HepG2 (cell line): Measurements from ENCODE around the gene SMIM38. TPM values are rescaled to one million over a fixed set of nuclear protein-coding genes. Genes with fewer than 3 reads are reported as not detected.

ENCODE experiments used
- E2F2 ChIP-seq: sonication (generic); formaldehyde crosslinking; IDR thresholded peaks from 2 replicates; pipeline ENCODE4 v1.4.0; 2020; ENCODE audit warnings: missing genetic modification reagents, borderline replicate concordance
- IKZF1 ChIP-seq: fragments of 450-650 bp; IDR thresholded peaks from 2 replicates; pipeline ENCODE4 v1.7.1; 2016
- ISX ChIP-seq: sonication (generic); formaldehyde crosslinking; conservative IDR thresholded peaks from 2 replicates; pipeline ENCODE4 v1.5.0; 2020; ENCODE audit warnings: missing genetic modification reagents
- JUN ChIP-seq: sonication (generic); formaldehyde crosslinking; IDR thresholded peaks from 2 replicates; pipeline ENCODE4 v1.4.0; 2020; ENCODE audit warnings: mild to moderate bottlenecking, missing genetic modification reagents
- NCOA2 ChIP-seq: sonication (generic); formaldehyde crosslinking; IDR thresholded peaks from 2 replicates; pipeline ENCODE4 v1.8.0; 2022; ENCODE audit warnings: inconsistent platforms
- NR2F1 ChIP-seq, 2 experiments: fragments of 450-650 bp in 1 of 2; formaldehyde crosslinking in 1 of 2; IDR thresholded peaks; 2 replicates each; pipeline versions ENCODE4 v1.5.0 to v1.6.1; 2016 to 2020; ENCODE audit warnings: mild to moderate bottlenecking in 1 of 2, missing compliant biosample characterization in 1 of 2, missing genetic modification reagents in 1 of 2, moderate library complexity in 1 of 2
- PATZ1 ChIP-seq: sonication (generic); formaldehyde crosslinking; IDR thresholded peaks from 2 replicates; pipeline ENCODE4 v1.4.0; 2020; ENCODE audit warnings: missing genetic modification reagents
- PCBP2 ChIP-seq: fragments of 200-400 bp; formaldehyde crosslinking; optimal IDR thresholded peaks from 2 replicates; pipeline ENCODE3; 2018; ENCODE audit warnings: low read length, low read depth; ENCODE audit not compliant: poor library complexity, severe bottlenecking
- RFX3 ChIP-seq: IDR thresholded peaks from 2 replicates; pipeline ENCODE4 v1.6.1; 2016; ENCODE audit warnings: missing biosample characterization, missing genetic modification reagents
- SIN3A ChIP-seq: IDR thresholded peaks from 2 replicates; pipeline ENCODE4 v1.6.1; 2011; ENCODE audit warnings: low read depth, mild to moderate bottlenecking, control low read depth, low read length, borderline replicate concordance
- SRSF4 ChIP-seq: fragments of 200-400 bp; formaldehyde crosslinking; IDR thresholded peaks from one replicate; pipeline ENCODE4 v1.6.1; 2018; ENCODE audit warnings: mild to moderate bottlenecking, low read depth, low read length, moderate library complexity; ENCODE audit not compliant: poor library complexity, severe bottlenecking
- SRY ChIP-seq: sonication (generic); formaldehyde crosslinking; IDR thresholded peaks from 2 replicates; pipeline ENCODE4 v1.8.0; 2022; ENCODE audit warnings: mild to moderate bottlenecking, missing genetic modification reagents
- STAT5B ChIP-seq: sonication (generic); formaldehyde crosslinking; IDR thresholded peaks from 2 replicates; pipeline ENCODE4 v1.4.0; 2020; ENCODE audit warnings: missing genetic modification reagents
- THYN1 ChIP-seq: sonication (generic); formaldehyde crosslinking; IDR thresholded peaks from 2 replicates; pipeline ENCODE4 v1.8.1; 2023; ENCODE audit warnings: low read depth, mild to moderate bottlenecking, moderate library complexity, missing genetic modification reagents, borderline replicate concordance
- ZNF335 ChIP-seq: sonication (generic); formaldehyde crosslinking; IDR thresholded peaks from 2 replicates; pipeline ENCODE4 v1.4.0; 2020; ENCODE audit warnings: missing genetic modification reagents
- ZNF33A ChIP-seq: sonication (generic); formaldehyde crosslinking; IDR thresholded peaks from 2 replicates; pipeline ENCODE4 v1.5.1; 2020; ENCODE audit warnings: missing genetic modification reagents, mild to moderate bottlenecking, moderate library complexity, borderline replicate concordance
- ZNF350 ChIP-seq: sonication (generic); formaldehyde crosslinking; IDR thresholded peaks from 2 replicates; pipeline ENCODE4 v1.4.0; 2020; ENCODE audit warnings: mild to moderate bottlenecking, low read depth, missing genetic modification reagents, borderline replicate concordance
- ZNF501 ChIP-seq: sonication (generic); formaldehyde crosslinking; IDR thresholded peaks from 2 replicates; pipeline ENCODE4 v1.5.1; 2020; ENCODE audit warnings: mild to moderate bottlenecking, moderate library complexity, missing genetic modification reagents
- ZNF556 ChIP-seq: sonication (generic); formaldehyde crosslinking; IDR thresholded peaks from 2 replicates; pipeline ENCODE4 v1.4.0; 2020; ENCODE audit warnings: mild to moderate bottlenecking, missing genetic modification reagents, borderline replicate concordance
- ZNF816 ChIP-seq: sonication (generic); formaldehyde crosslinking; IDR thresholded peaks from 2 replicates; pipeline ENCODE4 v1.8.0; 2022; ENCODE audit warnings: missing genetic modification reagents, mild to moderate bottlenecking, borderline replicate concordance
- ZNF891 ChIP-seq: sonication (generic); formaldehyde crosslinking; IDR thresholded peaks from 2 replicates; pipeline ENCODE4 v1.5.0; 2020; ENCODE audit warnings: mild to moderate bottlenecking, missing genetic modification reagents
- polyA plus RNA-seq, 8 experiments: library from polyadenylated mRNA; depleted of rRNA in 3 of 8; stranded (reverse) in 7 of 8; unstranded in 1 of 8; fragments of >200 nt; fragmentation: Illumina TruSeq in 4 of 8; extraction: Trizol in 4 of 8; gene quantifications; 2 replicates each; pipeline versions ENCODE4 v1.2.1 to v1.2.3, GENCODE V29; 2011 to 2016; ENCODE audit warnings: low read depth in 4 of 8, missing spikeins in 1 of 8, mixed read lengths in 1 of 8; ENCODE audit not compliant: insufficient read depth in 1 of 8
- total RNA-seq, 5 experiments: library from RNA; depleted of rRNA; stranded (reverse); fragments of >200 nt; fragmentation: Illumina TruSeq; extraction: Trizol; gene quantifications; 2 replicates each; pipeline ENCODE4 v1.2.3, GENCODE V29; 2016; ENCODE audit warnings: low read depth in 1 of 5
- TF ChIP-seq, protein P1 (sequence below): sonication (generic); formaldehyde crosslinking; IDR thresholded peaks from 2 replicates; pipeline ENCODE4 v1.4.0; 2020; ENCODE audit warnings: mild to moderate bottlenecking, missing genetic modification reagents
- TF ChIP-seq, protein P2 (sequence below): sonication (generic); formaldehyde crosslinking; IDR thresholded peaks from 2 replicates; pipeline ENCODE4 v1.8.0; 2022; ENCODE audit warnings: mild to moderate bottlenecking, missing genetic modification reagents
- TF ChIP-seq, protein P3 (sequence below): IDR thresholded peaks from 2 replicates; pipeline ENCODE4 v1.6.1; 2012; ENCODE audit warnings: inconsistent platforms

Gene SMIM38
- total and polyA plus RNA-seq, 2 of the 13 experiments (the other 11 are each of a cell fraction or from before 2014, with no cell fraction given), result 0.30 to 0.40 TPM

DNA sequence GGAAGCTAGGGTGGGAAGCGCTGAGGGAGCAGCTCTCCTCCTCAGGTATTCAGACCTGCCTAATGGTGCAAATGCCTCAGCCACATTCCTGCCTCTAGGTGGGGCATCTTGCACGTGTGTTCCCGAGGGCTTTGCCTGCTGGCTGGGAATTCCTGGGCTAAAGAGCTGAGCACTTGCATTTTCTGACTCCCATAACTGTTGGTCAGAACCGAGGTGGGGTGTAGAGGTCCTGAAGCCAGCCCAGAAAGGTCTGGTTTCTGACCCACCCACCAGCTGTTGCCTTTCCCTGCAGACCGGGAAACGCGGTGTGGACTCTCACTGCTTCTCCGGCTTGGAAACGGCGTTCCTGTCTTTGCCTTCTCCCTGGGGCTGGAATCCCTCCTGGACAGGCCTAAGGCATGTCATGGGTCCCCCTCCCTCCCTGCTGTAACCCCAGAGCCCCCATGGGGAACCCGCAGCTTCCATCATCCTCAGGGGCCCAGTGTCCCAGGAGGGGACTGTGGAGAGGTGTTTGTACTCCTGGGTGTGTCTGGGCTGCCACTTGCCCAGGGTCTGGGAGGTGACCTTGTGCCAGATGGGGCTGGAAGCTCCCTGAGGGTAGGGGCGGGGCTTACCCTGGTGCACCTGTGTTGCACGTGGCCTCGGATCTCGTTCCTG, 24.0 kb upstream of the SMIM38 start (continued):
- TF ChIP-seq ZNF350, result 0 out of 2 replicates have a peak, but pooled peaks have one; percentile 25
- TF ChIP-seq JUN (CRISPR knock-in tag), result no peak
- no peak for TF ChIP-seq ZNF33A (CRISPR knock-in tag)
- TF ChIP-seq, protein P1, sequence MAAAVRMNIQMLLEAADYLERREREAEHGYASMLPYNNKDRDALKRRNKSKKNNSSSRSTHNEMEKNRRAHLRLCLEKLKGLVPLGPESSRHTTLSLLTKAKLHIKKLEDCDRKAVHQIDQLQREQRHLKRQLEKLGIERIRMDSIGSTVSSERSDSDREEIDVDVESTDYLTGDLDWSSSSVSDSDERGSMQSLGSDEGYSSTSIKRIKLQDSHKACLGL (CRISPR knock-in tag), result no peak
- no peak for TF ChIP-seq STAT5B (CRISPR knock-in tag)
- TF ChIP-seq E2F2 (CRISPR knock-in tag), result no peak
- TF ChIP-seq ZNF335 (CRISPR knock-in tag), result no peak
- no peak for TF ChIP-seq ZNF556
- TF ChIP-seq THYN1 (CRISPR knock-in tag), result no peak
- TF ChIP-seq, protein P2, sequence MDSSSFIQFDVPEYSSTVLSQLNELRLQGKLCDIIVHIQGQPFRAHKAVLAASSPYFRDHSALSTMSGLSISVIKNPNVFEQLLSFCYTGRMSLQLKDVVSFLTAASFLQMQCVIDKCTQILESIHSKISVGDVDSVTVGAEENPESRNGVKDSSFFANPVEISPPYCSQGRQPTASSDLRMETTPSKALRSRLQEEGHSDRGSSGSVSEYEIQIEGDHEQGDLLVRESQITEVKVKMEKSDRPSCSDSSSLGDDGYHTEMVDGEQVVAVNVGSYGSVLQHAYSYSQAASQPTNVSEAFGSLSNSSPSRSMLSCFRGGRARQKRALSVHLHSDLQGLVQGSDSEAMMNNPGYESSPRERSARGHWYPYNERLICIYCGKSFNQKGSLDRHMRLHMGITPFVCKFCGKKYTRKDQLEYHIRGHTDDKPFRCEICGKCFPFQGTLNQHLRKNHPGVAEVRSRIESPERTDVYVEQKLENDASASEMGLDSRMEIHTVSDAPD (CRISPR knock-in tag), result no peak
- TF ChIP-seq, protein P3, sequence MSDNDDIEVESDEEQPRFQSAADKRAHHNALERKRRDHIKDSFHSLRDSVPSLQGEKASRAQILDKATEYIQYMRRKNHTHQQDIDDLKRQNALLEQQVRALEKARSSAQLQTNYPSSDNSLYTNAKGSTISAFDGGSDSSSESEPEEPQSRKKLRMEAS, result peak; percentile 60; the same call in 1 of the 2 replicates
- TF ChIP-seq ZNF891 (CRISPR knock-in tag), result no peak
- TF ChIP-seq SRSF4, result no peak
- TF ChIP-seq PATZ1 (CRISPR knock-in tag), result peak; percentile 28; the same call in 1 of the 2 replicates
- TF ChIP-seq NCOA2 (CRISPR knock-in tag), result no peak
- TF ChIP-seq ZNF501, result no peak
- TF ChIP-seq ZNF816, result no peak
- TF ChIP-seq IKZF1, result no peak
- TF ChIP-seq NR2F1 (CRISPR knock-in tag; IDR thresholded peaks at IDR 0.05), result no peak
- TF ChIP-seq ISX (CRISPR knock-in tag), result no peak
- no peak for TF ChIP-seq PCBP2
- TF ChIP-seq RFX3 (CRISPR knock-in tag), result no peak
- no peak for TF ChIP-seq SRY (CRISPR knock-in tag)
- TF ChIP-seq SIN3A, result no peak
